GM04504 (cell line): ENCODE data around the gene MAML2.

Experiments
- DNase-seq: peaks from one replicate; pipeline ENCODE4 v3.0.0-alpha.2; 2012; ENCODE audit warnings: low read depth

Gene MAML2

GRCh38 chr11:96155627-96156378 is 187.2 kb downstream of the MAML2 start:
- peak; percentile 90 for DNase-seq

- DNase-seq, result no peak
These were observed 188.0 kb downstream of the MAML2 start for GRCh38 chr11:96154802-96155520.

GRCh38 chr11:96152623-96153022 is 190.4 kb downstream of the MAML2 start:
- DNase-seq, result no peak

- no peak for DNase-seq
These were observed 191.5 kb downstream of the MAML2 start for GRCh38 chr11:96151501-96151900.

GRCh38 chr11:96150609-96151008 is 192.4 kb downstream of the MAML2 start:
- DNase-seq, result no peak

- no peak for DNase-seq
These were observed 193.0 kb downstream of the MAML2 start for GRCh38 chr11:96149743-96150555.

- no peak for DNase-seq
These were observed 195.0 kb downstream of the MAML2 start for GRCh38 chr11:96147906-96148486.

GRCh38 chr11:96147186-96147585 is 195.8 kb downstream of the MAML2 start:
- no peak for DNase-seq

GRCh38 chr11:96146765-96147164 is 196.2 kb downstream of the MAML2 start:
- no peak for DNase-seq

GRCh38 chr11:96145163-96145585 is 197.8 kb downstream of the MAML2 start:
- DNase-seq, result peak; percentile 77

GRCh38 chr11:96144553-96144952 is 198.4 kb downstream of the MAML2 start:
- DNase-seq, result no peak

- no peak for DNase-seq
These were observed 199.9 kb downstream of the MAML2 start for GRCh38 chr11:96143041-96143521.

GRCh38 chr11:96141626-96142025 is 201.4 kb downstream of the MAML2 start:
- DNase-seq, result no peak

GRCh38 chr11:96139691-96140090 is 203.3 kb downstream of the MAML2 start:
- DNase-seq, result no peak

GRCh38 chr11:96137373-96137772 is 205.6 kb downstream of the MAML2 start:
- no peak for DNase-seq

- no peak for DNase-seq
These were observed 206.2 kb downstream of the MAML2 start for GRCh38 chr11:96136613-96137298.

GRCh38 chr11:96134602-96135001 is 208.4 kb downstream of the MAML2 start:
- DNase-seq, result no peak

- no peak for DNase-seq
These were observed 210.6 kb downstream of the MAML2 start for GRCh38 chr11:96132437-96132836.

GRCh38 chr11:96130061-96130620 is 212.9 kb downstream of the MAML2 start:
- DNase-seq, result no peak

GRCh38 chr11:96127596-96127959 is 215.4 kb downstream of the MAML2 start:
- DNase-seq, result no peak

GRCh38 chr11:96126917-96127595 is 215.9 kb downstream of the MAML2 start:
- DNase-seq, result no peak
